NCI-H1930 (cell line): ENCODE measurements around the gene ARID3B.

Experiments used
- DNase-seq, 2 experiments: peaks; one replicate each; lab custom pipeline; 2025; lab: John Stamatoyannopoulos, UW

Gene ARID3B

GRCh38 chr15:74604983-74605794 lies 64.2 kb downstream of the ARID3B start:
- peak; percentile 49 to 69 for DNase-seq

DNA sequence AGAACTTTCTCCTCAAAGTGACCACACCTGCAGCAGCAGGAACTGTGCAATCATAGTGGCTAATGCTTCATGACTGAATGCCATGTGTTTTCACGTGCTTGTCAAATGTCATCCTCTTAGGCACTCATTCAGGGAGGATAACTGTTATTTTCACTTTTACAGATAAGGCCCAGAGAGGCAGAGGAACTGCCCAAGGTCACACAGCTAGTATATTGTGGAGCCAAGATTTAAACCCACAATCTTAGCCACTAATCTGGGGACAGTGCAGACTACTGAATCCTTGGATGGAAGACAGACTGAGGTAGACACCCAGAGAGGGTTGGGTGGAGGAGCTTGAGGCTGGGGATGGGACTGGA lies 64.8 kb downstream of the ARID3B start:
- DNase-seq, result no peak

- DNase-seq, result no peak
Observed at GRCh38 chr15:74608786-74609185, 67.8 kb downstream of the ARID3B start.

GRCh38 chr15:74609938-74610301 lies 68.9 kb downstream of the ARID3B start:
- DNase-seq, result no peak

DNA sequence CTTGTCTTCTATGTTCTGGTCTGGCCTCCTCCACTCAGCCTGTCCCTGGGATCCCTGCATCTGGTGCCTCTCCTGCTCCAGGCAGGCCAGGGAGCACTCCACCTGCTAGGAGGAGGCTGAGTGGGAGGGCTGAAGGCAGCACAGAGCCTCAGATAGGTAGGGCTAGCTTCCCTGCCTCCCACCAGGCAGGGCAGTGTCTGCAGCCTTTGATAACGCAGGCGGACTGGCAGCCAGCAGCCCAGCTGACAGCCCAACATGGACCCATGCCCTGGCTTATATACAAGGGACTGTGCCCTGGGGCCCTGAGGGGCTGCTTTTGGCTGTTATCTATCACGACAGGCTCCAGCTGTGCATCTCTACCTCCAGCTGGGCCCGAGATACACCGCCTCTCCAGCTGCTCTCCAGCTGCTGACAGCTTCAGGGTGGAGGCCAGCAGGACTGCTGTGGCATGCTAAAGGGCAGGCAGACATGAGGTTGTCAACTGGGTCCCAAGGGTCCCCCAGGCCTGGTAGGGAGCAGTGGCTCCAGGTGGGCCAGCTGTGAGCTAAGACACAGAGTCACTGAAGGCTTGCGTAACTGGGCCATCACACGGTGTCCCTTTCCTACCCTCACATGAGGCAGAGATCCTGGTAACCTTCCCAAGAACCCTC lies 69.4 kb downstream of the ARID3B start:
- no peak for DNase-seq

GRCh38 chr15:74611341-74611740 lies 70.3 kb downstream of the ARID3B start:
- no peak for DNase-seq

DNA sequence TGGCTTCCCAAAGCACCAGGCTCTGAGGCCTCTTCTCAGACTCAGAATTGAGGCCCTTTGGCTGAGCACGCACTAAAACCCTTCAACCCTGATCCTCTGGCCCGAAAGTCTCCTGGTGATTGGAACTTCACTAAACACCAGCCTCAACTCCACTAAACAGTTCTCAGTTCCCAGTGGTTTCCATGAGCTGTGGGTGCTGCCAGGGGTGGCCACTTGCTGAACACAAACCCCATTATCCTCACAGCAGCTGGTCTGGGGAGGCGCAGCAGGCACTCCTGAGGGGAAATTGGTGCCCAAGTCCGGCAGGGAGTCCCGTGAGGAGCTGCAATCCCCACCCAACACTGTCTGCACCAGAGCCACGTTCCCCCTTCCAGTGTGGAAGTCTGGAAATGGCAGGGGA lies 70.8 kb downstream of the ARID3B start:
- no peak for DNase-seq

DNA sequence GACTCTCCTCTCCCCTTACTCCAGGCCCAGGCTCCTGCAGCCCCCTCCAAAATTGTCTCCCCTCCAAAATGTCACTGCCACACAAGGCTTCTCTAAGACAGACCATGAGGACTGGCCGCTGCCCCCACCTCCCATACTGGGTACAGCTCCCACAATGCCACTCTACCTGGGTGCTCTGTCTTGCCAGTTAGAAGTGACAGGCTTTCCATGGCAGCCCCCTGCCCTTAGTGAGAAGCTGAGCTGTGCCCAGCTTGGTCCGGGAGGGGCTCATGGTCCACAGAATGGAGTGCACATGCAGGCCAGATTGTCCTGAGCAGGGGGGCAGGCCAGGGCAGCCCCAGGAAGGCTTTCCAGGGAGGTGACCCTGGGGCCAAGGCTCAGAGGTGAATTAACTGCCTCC lies 71.7 kb downstream of the ARID3B start:
- no peak for DNase-seq

DNA sequence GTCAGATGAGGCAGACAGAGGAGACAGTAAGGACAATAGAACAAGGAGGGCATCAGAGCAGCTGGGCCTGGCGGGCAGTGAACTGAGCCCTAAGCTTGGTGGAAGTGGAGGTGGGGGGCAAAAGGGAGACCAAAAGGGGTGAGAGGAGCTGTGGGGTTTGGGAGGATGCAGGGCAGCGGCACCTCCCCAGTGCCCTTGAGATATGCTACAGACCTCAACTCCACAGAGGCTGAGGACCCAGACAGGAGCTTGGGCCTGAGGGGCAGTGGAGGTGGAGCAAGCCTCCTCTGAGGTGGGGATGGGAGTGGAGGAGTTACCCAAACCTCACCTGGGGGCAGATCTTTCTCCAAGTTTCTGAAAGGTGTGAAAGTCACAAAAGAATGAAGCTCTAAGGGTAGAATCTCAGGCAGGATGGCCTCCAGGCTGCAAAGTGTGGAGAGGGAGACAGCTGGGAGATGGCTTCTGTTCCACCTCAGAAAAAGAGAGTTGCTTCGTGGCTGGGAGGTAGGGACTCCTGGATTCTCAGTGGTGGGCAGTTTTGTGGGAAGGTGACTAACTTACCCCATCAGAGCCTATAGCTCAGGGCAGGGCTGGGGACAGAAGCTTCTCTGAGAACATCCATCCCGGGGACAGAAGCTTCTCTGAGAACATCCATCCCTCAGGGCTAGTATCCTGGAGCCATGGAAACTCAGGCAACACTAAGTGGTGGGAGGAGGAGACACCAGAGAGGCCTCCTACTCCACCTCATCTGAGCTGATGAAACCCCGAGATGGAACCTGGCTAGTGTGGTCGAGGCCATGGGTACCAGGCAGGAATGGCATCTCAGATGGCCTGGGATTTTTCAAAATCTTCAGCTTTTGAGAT lies 72.3 kb downstream of the ARID3B start:
- DNase-seq, result no peak

DNA sequence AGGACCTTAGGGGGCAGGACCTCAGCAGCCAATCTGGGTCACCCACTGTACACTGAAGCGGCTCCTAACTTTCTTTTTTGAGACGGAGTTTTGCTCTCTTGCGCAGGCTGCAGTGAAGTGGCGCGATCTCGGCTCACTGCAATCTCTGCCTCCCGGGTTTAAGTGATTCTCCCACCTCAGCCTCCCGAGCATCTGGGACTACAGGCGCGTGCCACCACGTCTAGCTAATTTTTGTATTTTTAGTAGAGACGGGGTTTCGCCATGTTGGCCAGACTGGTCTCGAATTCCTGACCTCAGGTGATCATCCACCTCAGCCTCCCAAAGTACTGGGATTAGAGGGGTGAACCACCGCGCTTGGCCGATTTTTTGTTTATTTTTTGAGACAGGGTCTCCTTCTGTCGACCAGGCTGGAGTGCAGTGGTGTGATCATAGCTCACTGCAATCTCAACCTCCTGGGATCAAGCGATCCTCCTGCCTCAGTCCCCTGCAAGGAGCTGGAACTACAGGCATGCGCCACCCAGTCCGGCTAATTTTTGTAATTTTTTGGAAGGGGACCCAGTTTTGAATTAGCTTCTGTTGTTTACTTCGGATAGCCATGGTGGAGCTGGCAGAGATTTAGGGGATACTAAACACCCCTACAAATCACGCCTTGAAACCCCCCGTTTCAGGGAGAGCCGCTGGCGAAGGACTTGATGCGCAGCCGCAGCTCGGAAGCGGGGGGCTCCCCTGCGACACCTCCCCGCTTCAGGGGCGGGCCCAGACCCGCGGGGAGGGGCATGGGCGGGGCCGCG lies 73.1 kb downstream of the ARID3B start:
- DNase-seq, result no peak

DNA sequence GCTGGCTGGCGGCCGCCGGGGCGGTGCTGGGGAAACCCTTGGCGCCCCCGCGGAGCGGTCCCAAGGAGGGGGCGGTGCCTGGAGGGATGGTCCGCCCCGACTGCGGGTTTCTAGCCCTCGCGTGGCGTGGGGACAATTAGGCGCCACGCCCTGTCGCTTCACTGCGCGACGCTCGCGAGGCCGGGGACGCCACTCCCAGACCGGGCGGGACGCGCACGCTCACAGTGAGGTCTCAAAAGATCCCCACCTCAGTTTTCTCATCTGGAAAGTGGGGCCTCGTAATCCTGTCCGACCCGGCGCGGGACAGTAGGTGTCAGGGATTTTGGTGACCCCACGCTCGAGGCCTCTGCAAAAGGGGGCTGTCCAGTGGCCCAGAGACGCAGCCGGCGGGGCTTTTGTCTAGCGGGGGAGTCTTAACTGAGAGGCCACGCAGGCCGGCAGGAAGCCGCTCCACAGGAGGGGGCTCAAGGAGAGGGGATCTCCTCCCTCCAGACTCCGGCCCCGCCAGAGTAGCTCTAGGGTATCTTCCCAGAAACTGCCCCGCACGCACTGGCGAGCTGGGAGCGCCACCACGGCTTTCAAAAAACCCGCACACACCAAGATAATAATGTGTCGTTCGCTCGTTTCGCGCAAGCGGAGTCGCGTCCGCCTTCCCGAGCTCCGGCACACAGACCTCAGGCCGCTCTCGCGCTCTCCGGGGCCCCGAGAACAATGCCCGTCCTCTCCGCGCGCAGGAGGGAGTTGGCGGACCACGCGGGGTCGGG lies 73.9 kb downstream of the ARID3B start:
- peak; percentile 52 to 79 for DNase-seq

DNA sequence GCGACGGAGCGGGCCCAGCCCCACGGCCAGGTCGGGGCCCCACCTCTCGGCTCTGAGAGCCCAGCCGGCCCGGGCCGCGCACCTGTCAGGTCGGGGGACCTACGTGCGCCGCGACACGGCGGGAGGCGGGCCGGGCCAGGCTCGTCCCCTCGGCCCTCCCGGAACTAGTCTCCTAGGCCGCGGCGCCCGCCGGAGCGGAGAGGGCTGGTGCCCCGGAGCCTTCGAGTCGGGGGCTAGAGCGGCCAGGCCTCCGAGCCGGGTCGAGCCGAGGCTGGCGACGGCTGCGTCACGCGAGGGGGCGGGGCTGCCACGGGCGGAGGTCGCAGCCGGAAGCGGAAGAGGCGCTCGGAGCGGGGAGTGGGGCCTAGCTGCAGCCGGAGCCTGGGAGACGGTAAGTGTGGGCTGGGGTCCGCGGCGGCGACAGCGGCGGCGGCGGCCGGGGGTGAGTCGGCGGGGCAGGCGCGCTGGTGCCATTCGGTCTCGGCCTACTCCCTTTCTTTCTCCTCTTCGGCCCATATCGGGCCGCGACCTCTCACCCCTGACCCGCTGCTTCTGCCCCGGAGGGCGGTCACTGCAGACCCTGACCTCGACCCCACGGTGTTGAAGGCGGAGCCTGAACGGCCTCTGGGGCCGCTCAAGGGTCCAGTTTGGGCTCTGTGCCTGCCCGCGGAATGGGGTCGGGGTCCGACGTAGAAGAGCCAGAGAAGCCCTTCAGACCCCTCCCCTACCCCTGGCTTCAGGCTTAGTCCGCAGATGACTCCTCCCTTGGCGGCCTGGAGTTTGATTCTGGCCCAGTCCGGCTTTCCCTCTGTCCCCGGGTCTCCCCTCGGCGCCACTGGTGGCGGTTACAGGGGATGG lies 74.7 kb downstream of the ARID3B start, which contains the start of gene CLK3:
TSS of gene CLK3 (plus strand) at position 329 of the 858 bp plus-strand sequence. CDS start 3,361 bp downstream, outside the sequence.
- peak; percentile 91 to 97 for DNase-seq

DNA sequence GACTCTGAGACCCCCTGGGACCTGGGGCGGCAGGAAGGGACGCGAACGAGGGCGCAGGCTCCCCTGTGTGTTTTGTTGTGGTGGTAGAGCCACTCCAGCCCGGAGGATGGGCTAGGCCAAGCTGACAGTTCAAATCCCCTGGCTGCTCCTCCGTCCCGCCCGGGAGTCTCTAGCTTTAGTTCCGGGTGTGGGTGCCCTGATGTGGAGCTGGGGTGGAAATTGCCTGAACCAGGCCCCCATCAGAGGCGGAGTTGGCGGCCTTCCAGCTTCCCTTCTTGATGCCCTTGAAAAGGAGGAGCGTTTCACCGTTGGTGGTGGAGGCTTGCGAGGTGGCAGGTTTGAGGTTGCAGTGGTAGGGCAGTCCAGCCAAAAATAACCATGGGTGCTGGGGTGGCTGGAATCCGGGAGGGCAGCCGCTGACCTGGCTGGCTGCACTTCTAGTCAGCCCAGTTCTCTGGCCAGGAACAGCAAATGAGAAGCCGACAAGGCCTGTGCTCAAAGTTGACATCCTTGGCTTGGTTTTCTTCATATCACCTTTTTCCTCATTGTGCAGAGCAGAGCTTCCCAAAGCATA lies 75.4 kb downstream of the ARID3B start:
- DNase-seq, result no peak

GRCh38 chr15:74616996-74617395 lies 76.0 kb downstream of the ARID3B start:
- DNase-seq, result no peak

DNA sequence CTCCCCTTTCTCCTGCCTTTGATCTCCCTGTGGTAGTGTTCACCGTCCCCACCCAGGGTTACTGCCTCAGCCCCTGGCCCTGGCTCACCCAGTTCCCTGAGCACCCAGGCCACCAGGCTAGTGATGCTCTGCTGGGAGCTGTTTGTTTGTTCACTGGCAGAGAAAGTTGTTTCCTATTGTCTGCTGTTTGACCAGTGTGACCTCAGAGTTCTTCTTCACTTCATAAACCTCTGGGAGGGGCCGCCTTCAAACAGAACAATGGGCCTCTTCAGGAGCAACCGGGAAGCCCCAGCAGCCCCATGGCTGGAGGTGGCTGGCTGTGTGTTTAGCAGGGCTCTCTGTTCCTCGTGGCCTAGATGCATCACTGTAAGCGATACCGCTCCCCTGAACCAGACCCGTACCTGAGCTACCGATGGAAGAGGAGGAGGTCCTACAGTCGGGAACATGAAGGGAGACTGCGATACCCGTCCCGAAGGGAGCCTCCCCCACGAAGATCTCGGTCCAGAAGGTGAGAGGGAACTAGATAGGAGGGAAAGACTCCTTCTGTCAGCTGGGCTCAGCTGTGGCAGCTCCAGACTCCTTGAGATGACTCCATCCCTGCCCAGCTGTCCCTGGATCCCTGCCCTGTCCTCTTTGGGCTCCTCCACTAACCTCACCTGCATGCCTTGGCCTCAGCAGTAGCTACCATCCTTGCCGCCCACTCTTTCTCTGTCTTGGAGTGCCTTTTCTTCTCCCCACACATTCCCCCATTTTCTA lies 78.0 kb downstream of the ARID3B start:
- no peak for DNase-seq

DNA sequence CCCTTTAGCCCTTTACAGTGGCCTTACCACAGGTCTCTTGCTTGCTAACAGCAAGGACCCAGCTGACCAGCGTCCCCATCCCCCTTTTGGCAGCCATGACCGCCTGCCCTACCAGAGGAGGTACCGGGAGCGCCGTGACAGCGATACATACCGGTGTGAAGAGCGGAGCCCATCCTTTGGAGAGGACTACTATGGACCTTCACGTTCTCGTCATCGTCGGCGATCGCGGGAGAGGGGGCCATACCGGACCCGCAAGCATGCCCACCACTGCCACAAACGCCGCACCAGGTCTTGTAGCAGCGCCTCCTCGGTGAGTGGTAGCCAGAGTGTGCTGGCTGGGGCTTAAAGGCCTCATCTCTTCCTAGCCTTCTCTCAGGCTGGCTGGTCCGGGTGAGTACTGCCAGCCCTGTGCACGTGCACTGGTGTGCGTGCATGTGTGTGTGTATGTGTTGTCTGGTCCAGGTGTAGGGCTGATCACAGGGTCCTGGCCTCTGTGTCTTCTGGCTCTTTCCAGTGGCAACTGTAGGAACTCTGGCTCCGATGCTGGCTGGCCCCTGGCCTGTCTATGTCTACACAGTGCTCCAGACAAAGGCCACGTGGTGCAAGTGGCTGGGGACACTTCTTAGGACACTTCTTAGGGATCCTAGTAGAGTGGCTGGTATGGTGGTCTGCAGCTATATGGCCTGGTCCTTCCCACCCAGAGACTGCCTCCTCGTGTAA lies 79.1 kb downstream of the ARID3B start:
- no peak for DNase-seq

GRCh38 chr15:74620636-74621545 lies 79.9 kb downstream of the ARID3B start:
- peak; percentile 17 to 70 for DNase-seq
